Neuronal stem cell (in vitro differentiated cells): ENCODE results near the gene DPRX. TPM values are rescaled to one million over a fixed set of nuclear protein-coding genes. Genes with fewer than 3 reads are reported as not detected.

Experiments
- DNase-seq: peaks from one replicate; pipeline ENCODE4 v3.0.0-alpha.2; 2013; ENCODE audit warnings: low spot score
- H2AFZ ChIP-seq: one replicate; pipeline ENCODE4 v1.6.1; 2013; ENCODE audit warnings: mild to moderate bottlenecking, low read length, inconsistent platforms
- H2AK5ac ChIP-seq: 2 replicates; pipeline ENCODE4 v1.6.1; 2013; ENCODE audit warnings: low read depth, mild to moderate bottlenecking, inconsistent platforms, low read length, moderate library complexity, mixed read lengths
- H2BK120ac ChIP-seq: 2 replicates; pipeline ENCODE4 v1.6.1; 2013; ENCODE audit warnings: low read depth, mild to moderate bottlenecking, inconsistent platforms, low read length, moderate library complexity, mixed read lengths
- H2BK12ac ChIP-seq: one replicate; pipeline ENCODE4 v1.6.1; 2013; ENCODE audit warnings: low read length, inconsistent platforms
- H2BK15ac ChIP-seq: 2 replicates; pipeline ENCODE4 v1.6.1; 2013; ENCODE audit warnings: mild to moderate bottlenecking, low read length, inconsistent platforms, mixed read lengths
- H2BK5ac ChIP-seq: one replicate; pipeline ENCODE4 v1.6.1; 2013; ENCODE audit warnings: inconsistent platforms, mild to moderate bottlenecking, low read length, moderate library complexity
- H3K14ac ChIP-seq: one replicate; pipeline ENCODE4 v1.6.1; 2013; ENCODE audit warnings: low read length, inconsistent platforms
- H3K18ac ChIP-seq: 2 replicates; pipeline ENCODE4 v1.6.1; 2013; ENCODE audit warnings: low read length, inconsistent platforms
- H3K23ac ChIP-seq: 2 replicates; pipeline ENCODE4 v1.6.1; 2013; ENCODE audit warnings: low read depth, mild to moderate bottlenecking, mixed read lengths, low read length, inconsistent platforms; ENCODE audit not compliant: poor library complexity
- H3K27ac ChIP-seq: replicated peaks from 3 replicates; pipeline ENCODE4 v1.5.1; 2013; ENCODE audit warnings: low read length, inconsistent platforms
- H3K27me3 ChIP-seq, 3 experiments: 2 replicates each; pipeline ENCODE4 v1.6.1; 2013; ENCODE audit warnings: low read length in 3 of 3, mild to moderate bottlenecking in 2 of 3, inconsistent platforms in 1 of 3, low read depth in 1 of 3, mixed read lengths in 1 of 3, moderate library complexity in 1 of 3; ENCODE audit not compliant: control insufficient read depth in 3 of 3, insufficient read depth in 3 of 3
- H3K36me3 ChIP-seq, 2 donors: replicated peaks in 1 of 2; 2 replicates each; pipeline ENCODE4 v1.6.1; 2013; ENCODE audit warnings: low read length in 2 of 2; ENCODE audit not compliant: control insufficient read depth in 2 of 2, insufficient read depth in 2 of 2
- H3K4ac ChIP-seq: 2 replicates; pipeline ENCODE4 v1.6.1; 2013; ENCODE audit warnings: inconsistent platforms, mild to moderate bottlenecking, low read length, moderate library complexity
- H3K4me1 ChIP-seq, 2 donors: 1 replicate in 1 of 2; 2 replicates in 1 of 2; pipeline ENCODE4 v1.6.1; 2013; ENCODE audit warnings: low read length in 2 of 2, low read depth in 1 of 2; ENCODE audit not compliant: control insufficient read depth in 2 of 2, insufficient read depth in 1 of 2
- H3K4me2 ChIP-seq: one replicate; pipeline ENCODE4 v1.6.1; 2013; ENCODE audit warnings: mild to moderate bottlenecking, low read length, inconsistent platforms; ENCODE audit not compliant: insufficient read depth, poor library complexity, severe bottlenecking
- H3K4me3 ChIP-seq, 2 donors: 2 replicates each; pipeline ENCODE4 v1.5.1; 2013; ENCODE audit warnings: low read length in 2 of 2, mild to moderate bottlenecking in 2 of 2, inconsistent platforms in 1 of 2, moderate library complexity in 1 of 2
- H3K79me1 ChIP-seq: one replicate; pipeline ENCODE4 v1.6.1; 2013; ENCODE audit warnings: low read depth, mild to moderate bottlenecking, inconsistent platforms, low read length, moderate library complexity
- H3K9ac ChIP-seq: one replicate; pipeline ENCODE4 v1.6.1; 2013; ENCODE audit warnings: mild to moderate bottlenecking, low read depth, low read length, inconsistent platforms; ENCODE audit not compliant: poor library complexity
- H3K9me3 ChIP-seq, 2 donors: replicated peaks in 1 of 2; 2 replicates each; pipeline versions ENCODE3 to v1.6.1; 2013; ENCODE audit warnings: low read length in 2 of 2, mild to moderate bottlenecking in 2 of 2, inconsistent platforms in 1 of 2, low read depth in 1 of 2, mixed read lengths in 1 of 2, moderate library complexity in 1 of 2; ENCODE audit not compliant: control insufficient read depth in 2 of 2, insufficient read depth in 1 of 2
- H4K8ac ChIP-seq: one replicate; pipeline ENCODE4 v1.6.1; 2013; ENCODE audit warnings: low read depth, mild to moderate bottlenecking, inconsistent platforms, low read length, moderate library complexity
- H4K91ac ChIP-seq: one replicate; pipeline ENCODE4 v1.6.1; 2013; ENCODE audit warnings: low read length, low read depth, mild to moderate bottlenecking, inconsistent platforms; ENCODE audit not compliant: poor library complexity
- WGBS, 2 donors: extraction: QIAGEN DNeasy Blood & Tissue Kit; methylation state at CpG; one replicate each; pipeline ENCODE4 v1.1.7; 2013; ENCODE audit warnings: missing lambda C conversion rate in 2 of 2, mixed read lengths in 1 of 2; ENCODE audit not compliant: insufficient read length in 2 of 2, insufficient replicate concordance in 1 of 2; ENCODE audit errors: extremely low coverage in 2 of 2; 5-methylcytosine and 5-hydroxymethylcytosine counted together
- small RNA-seq: library from polyadenylated mRNA; stranded (forward); fragments of <200 nt; extraction: miRNeasy Mini kit (QIAGEN cat#:217004); gene quantifications from one replicate; pipeline ENCODE3, GENCODE V24; 2013; ENCODE audit not compliant: insufficient read depth

Gene DPRX

DNA sequence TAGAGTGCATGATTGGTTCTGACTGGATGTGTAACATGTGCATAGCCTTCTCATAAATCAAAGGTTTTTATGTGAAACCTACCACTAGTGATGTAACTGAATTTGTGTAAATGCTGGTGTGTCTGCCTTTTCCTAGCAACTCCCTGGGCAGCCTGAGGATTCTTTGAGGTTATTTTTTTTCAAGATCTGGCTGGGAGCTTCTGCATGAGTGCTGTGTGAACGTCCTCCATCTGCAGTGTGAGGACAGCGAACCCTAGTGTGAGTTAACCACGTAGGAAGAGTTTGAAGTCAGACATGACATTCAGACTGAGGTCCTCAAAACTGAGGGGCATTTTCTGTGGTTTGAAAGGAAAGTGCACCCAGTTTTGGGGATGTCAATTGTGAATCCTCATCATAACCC, 39.9 kb downstream of the DPRX start:
- Histone ChIP-seq H2AFZ (no peak overlapping the region), H3K18ac (no peak overlapping the region), H3K23ac (no peak overlapping the region), H3K36me3 (no peaks in the 10 kb centered on the region), H2AK5ac (no peak overlapping the region), H2BK120ac (no peak overlapping the region), H3K4me1 (no peaks in the 10 kb centered on the region), H2BK5ac (no peak overlapping the region), H4K8ac (no peak overlapping the region), H3K9ac (no peak overlapping the region), H4K91ac (no peak overlapping the region), H3K79me1 (no peaks in the 10 kb centered on the region), H3K4ac (no peak overlapping the region), H3K4me2 (no peak overlapping the region), H3K4me3 (no peak overlapping the region), H2BK12ac (no peak overlapping the region), H2BK15ac (no peak overlapping the region), H3K9me3 (no peaks in the 10 kb centered on the region), H3K27ac (no peak overlapping the region), H3K14ac (no peak overlapping the region), H3K27me3 (no peaks in the 10 kb centered on the region)
- DNase-seq = no peak
- WGBS, 2 donors = no CpG with 5 or more reads among the region's 3 CpGs

Small RNA genes within 50 kb of the gene (small RNA-seq; reads per million reads assigned to genes)
- 17.7 reads per million, percentile 77 among the genes with 10 or more reads in this experiment for gene MIR1323
- gene MIR498 = not detected
- gene MIR512-1 = not detected
- gene MIR512-2 = not detected
- not detected for gene MIR515-1
- gene MIR515-2 = not detected
- gene MIR519C = 6.7 reads per million, percentile 37 among the genes with 10 or more reads in this experiment
- not detected for gene MIR519E
- not detected for gene MIR520E
- not detected for gene RNU6-698P
